H54 (cell line): ENCODE measurements around the gene CD82.

Experiments
- DNase-seq: peaks from one replicate; pipeline ENCODE4 v3.0.0; 2011; ENCODE audit warnings: low spot score, mixed read lengths; ENCODE audit not compliant: insufficient read length
- FAIRE-seq: peaks from 3 replicates; lab custom pipeline; 2011; peaks lifted over from hg19 to GRCh38; lab: Jason Lieb, UNC
- POLR2A ChIP-seq: IDR thresholded peaks from 2 replicates; pipeline ENCODE4 v1.6.1; 2011; ENCODE audit warnings: low read depth, mild to moderate bottlenecking, low read length

CD82 gene

GRCh38 chr11:44622190-44622650, 56.8 kb downstream of the CD82 start:
- no peak for TF ChIP-seq POLR2A
- FAIRE-seq (no peak), DNase-seq (no peak)

GRCh38 chr11:44622721-44623258, 57.3 kb downstream of the CD82 start:
- TF ChIP-seq POLR2A = no peak
- no peak for DNase-seq
- no peak for FAIRE-seq

DNA sequence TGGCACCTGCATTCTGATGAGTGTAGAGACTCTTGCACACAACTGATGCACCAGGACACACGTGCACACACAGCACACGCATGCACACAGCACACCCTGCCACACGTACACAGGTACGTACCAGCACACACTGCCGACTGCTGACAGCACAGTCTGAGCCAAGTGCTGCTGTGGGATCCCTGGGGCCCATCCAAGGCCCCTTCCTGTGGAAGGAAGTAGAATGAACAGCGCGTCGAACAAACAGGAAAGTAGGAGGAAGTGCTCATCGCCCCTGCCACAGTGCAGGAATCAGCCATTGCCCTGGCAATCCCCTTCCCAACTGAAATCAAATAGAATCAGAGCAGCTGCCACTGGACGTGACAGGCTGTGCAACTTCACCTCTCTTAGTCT, 57.9 kb downstream of the CD82 start:
- DNase-seq (no peak), FAIRE-seq (no peak)
- no peak for TF ChIP-seq POLR2A

DNA sequence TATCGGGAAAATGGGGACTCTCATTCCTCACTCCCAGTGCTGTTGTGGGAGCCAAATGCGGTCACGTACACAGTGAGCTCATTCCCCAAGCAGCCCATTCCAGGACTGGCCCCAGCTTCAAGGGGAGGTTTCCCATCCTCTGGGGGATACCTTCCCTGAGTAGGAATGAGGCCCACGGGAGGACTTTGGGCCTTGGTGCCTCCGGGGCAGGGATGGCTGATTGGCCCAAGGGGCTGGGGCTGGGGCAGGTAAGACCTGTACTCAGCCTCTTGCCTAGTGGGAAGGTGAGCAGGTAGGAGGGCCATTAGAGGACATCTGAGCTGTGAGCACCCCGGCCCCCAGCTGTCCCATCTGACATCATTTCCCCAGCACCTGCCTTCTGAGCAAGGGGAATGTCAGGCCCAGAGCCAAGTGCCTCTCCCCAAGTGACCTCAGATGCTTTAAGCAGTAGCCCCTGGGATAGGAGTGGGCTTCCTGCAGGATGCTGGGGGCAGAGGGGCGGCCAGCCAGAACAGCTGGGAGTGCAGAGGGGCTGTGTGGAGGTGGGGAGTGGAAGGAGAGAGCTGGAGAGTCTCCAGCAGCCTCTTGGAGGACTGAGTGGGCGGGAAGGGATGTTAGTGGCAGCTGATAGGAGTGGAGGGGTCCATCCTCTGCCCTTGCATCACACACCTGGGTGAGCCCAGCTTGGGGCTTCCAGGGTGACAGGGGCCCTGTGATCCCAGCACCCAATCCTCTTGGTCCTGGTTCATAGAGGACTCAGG, 58.4 kb downstream of the CD82 start:
- no peak for FAIRE-seq
- DNase-seq = no peak
- no peak for TF ChIP-seq POLR2A

GRCh38 chr11:44624761-44625221, 59.3 kb downstream of the CD82 start:
- no peak for TF ChIP-seq POLR2A
- no peak for FAIRE-seq
- DNase-seq = no peak

- DNase-seq = no peak
- FAIRE-seq = no peak
Measured at GRCh38 chr11:44625759-44626523, 60.5 kb downstream of the CD82 start.

DNA sequence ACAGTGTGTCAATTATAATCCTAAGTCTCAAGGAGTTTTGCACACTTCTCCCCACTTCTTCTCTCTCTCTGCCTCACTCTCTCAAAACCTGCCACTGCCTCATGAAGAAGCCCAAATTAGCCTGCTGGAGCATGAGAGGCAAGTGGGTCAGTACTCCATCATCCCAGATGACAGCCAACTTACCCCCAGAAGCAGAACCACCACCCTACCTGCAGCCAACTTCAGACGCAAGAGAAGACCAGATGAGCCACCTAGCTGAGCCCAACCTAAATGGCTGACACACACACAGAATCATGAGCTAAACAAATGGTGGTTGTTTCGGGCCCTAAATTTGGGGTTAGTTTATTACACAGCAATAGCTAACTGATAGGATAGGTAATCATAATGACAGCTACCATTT, 61.2 kb downstream of the CD82 start:
- no peak for TF ChIP-seq POLR2A
- FAIRE-seq = no peak
- no peak for DNase-seq

More at GRCh38 chr11:44625759-44626523, 60.5 kb downstream of the CD82 start:
- no peak for TF ChIP-seq POLR2A

DNA sequence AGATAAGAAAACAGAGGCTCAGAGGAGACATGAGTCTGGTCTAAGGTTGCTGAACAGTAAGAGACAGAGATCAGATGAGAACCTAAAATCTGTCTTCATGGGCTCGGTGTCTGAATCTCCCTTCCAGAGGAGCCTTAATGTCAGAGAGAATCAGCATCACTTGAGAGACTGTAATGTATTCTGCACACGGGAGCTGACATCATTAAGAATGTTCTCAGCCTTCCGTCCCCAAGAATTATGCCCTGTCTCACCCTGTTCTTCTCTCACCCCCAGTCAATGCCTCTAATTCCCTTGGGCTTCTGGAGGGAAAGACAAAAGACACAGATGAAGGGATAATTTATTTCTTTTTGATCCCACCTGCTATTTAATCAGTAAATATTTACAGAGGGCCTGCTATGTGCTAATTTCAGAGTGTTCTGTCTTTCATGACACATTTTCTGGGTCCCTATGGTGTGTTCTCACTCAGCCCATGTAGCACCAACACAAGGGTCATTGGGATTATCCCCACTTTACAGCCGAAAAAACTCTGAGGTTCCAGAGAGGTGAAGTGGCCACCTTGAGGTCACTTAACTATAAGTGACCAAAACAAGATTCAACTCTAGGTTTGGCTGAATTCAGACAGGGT, 61.8 kb downstream of the CD82 start:
- TF ChIP-seq POLR2A = no peak
- FAIRE-seq (no peak), DNase-seq (no peak)

DNA sequence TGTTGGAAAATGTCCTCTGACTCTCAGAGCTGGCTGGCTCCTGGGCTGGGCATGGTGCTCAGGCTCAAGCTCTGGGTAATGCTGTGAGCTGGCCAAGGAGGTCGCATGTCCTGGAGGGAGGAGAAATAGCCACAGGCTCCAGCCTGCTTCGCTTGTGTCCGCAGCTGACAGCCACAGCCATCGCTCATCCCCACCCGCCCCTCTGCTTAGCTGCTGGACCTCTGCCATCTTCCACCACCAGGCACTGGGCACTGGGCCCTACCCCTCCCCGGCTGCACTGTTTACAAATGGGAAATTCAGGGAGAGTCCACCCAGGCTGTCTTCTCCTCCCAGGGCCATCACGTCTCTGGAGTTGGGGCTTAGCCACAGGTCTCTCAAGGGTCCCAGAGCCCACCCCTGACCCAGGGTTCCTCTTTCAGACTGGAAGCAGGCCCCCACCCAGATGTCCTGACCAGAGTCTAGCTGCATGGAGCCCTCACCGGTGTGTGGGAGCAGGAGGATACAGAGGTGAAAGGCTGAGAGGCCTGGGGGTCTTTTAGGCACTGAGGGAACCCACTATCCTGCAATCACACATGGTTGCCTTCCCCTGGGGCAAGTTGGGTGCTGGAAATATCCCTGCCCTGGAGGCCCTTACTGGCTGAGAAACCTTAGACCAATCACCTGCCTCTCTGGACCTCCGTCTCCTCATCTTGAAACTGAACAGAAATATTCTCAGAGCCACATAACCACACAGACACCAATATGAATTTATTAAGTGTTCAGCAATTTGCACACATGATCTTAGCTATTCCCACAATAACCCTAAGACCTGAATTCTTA, 62.7 kb downstream of the CD82 start:
- no peak for DNase-seq
- FAIRE-seq = no peak
- no peak for TF ChIP-seq POLR2A

- no peak for DNase-seq
- FAIRE-seq = no peak
- no peak for TF ChIP-seq POLR2A
Measured at GRCh38 chr11:44628730-44629700, 63.6 kb downstream of the CD82 start.

DNA sequence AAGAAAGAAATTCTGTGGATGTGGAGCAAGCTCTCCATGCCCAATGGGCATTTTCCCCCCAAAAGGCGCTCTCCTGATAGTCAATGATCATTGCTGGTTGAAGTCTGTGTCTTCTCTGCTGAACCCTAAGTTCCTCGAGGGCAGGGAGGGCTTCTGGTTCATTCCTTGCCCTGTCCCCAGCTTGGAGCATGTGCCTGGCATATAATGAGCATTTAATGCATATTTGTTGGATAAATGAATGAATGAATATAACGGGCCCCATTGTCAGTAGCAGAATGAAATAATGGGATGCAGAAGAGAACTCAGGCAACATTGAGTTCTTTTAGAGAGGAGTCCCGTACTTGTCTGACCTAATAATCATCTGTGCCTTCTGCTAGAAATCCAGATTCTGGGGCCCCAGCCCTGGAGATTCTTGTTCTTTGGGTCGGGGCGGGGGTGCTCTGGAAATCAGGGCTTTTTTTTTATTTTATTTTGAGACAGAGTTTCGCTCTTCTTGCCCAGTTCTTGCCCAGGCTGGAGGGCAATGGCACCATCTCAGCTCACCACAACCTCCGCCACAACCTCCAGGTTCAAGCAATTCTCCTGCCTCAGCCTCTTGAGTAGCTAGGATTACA, 64.4 kb downstream of the CD82 start:
- no peak for DNase-seq
- no peak for FAIRE-seq
- no peak for TF ChIP-seq POLR2A
